ENCODE measurements around the gene ZNF142. TPM values are rescaled to one million over a fixed set of nuclear protein-coding genes. Genes with fewer than 3 reads are reported as not detected.

ZNF142 gene
- total RNA-seq, 1 donor from 2014 or later: 28.0 TPM

DNA sequence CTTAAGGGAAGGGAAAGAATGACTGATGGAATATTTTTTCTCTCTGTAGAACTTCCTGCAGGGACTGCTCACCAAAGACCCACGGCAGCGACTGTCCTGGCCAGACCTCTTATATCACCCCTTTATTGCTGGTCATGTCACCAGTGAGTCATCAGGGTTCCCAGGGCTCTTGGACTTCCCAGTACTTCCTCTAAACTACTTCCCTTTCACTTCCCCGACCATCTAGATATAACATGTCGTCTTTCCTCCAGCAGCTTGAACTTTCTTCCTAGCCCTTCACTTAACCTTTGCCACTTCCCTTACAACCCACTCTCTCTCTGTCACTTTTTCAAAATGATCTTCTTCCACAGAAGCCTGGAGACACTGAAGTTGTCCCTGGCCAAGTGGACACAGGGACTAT lies 19.7 kb upstream of the ZNF142 start:
- Histone ChIP-seq H3K79me2 (ENCODE audit: insufficient read depth, low read length) (no peaks in the 10 kb centered on the region), H3K4me1 (ENCODE audit: insufficient read depth, low read length) (no peaks in the 10 kb centered on the region), H3K4me3 (ENCODE audit: insufficient read depth, low read depth, low read length) (no peak overlapping the region), H3K27me3 (ENCODE audit: insufficient read depth, low read length) (no peaks in the 10 kb centered on the region), H3K9ac (ENCODE audit: low read length) (no peak overlapping the region), H3K4me2 (ENCODE audit: low read length) (no peak overlapping the region), H3K36me3 (ENCODE audit: insufficient read depth, low read length) (peaks cover 20% of the 10 kb centered on the region), H2AFZ (ENCODE audit: low read depth, low read length) (no peak overlapping the region), H3K9me3 (ENCODE audit: insufficient read depth, low read depth, low read length) (no peaks in the 10 kb centered on the region), H4K20me1 (ENCODE audit: insufficient read depth, low read length) (no peaks in the 10 kb centered on the region), H3K27ac (ENCODE audit: low read depth, low read length) (no peak overlapping the region)
- H3K36me3 Mint-ChIP-seq (ENCODE audit: low read depth, unreplicated experiment): peaks cover 16% of the 10 kb centered on the region
- peak overlapping the region; percentile 42 for H3K27ac Mint-ChIP-seq (ENCODE audit: unreplicated experiment)
- peaks cover 3% of the 10 kb centered on the region for H3K4me1 Mint-ChIP-seq (ENCODE audit: low read depth, unreplicated experiment)
- no peaks in the 10 kb centered on the region for H3K27me3 Mint-ChIP-seq (ENCODE audit: low read depth, unreplicated experiment)
- no peak for FAIRE-seq
- H3K9me3 Mint-ChIP-seq (ENCODE audit: unreplicated experiment): no peaks in the 10 kb centered on the region
- H3K4me3 Mint-ChIP-seq (ENCODE audit: unreplicated experiment): no peak overlapping the region
- no peak for TF ChIP-seq EZH2 (IDR thresholded peaks at IDR 0.05; ENCODE audit: insufficient read depth, low read length)
- TF ChIP-seq, protein P1, sequence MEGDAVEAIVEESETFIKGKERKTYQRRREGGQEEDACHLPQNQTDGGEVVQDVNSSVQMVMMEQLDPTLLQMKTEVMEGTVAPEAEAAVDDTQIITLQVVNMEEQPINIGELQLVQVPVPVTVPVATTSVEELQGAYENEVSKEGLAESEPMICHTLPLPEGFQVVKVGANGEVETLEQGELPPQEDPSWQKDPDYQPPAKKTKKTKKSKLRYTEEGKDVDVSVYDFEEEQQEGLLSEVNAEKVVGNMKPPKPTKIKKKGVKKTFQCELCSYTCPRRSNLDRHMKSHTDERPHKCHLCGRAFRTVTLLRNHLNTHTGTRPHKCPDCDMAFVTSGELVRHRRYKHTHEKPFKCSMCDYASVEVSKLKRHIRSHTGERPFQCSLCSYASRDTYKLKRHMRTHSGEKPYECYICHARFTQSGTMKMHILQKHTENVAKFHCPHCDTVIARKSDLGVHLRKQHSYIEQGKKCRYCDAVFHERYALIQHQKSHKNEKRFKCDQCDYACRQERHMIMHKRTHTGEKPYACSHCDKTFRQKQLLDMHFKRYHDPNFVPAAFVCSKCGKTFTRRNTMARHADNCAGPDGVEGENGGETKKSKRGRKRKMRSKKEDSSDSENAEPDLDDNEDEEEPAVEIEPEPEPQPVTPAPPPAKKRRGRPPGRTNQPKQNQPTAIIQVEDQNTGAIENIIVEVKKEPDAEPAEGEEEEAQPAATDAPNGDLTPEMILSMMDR (IDR thresholded peaks at IDR 0.05; ENCODE audit: insufficient read depth, low read depth, low read length): no peak
- DNase-seq (ENCODE audit: low read depth): no peak

DNA sequence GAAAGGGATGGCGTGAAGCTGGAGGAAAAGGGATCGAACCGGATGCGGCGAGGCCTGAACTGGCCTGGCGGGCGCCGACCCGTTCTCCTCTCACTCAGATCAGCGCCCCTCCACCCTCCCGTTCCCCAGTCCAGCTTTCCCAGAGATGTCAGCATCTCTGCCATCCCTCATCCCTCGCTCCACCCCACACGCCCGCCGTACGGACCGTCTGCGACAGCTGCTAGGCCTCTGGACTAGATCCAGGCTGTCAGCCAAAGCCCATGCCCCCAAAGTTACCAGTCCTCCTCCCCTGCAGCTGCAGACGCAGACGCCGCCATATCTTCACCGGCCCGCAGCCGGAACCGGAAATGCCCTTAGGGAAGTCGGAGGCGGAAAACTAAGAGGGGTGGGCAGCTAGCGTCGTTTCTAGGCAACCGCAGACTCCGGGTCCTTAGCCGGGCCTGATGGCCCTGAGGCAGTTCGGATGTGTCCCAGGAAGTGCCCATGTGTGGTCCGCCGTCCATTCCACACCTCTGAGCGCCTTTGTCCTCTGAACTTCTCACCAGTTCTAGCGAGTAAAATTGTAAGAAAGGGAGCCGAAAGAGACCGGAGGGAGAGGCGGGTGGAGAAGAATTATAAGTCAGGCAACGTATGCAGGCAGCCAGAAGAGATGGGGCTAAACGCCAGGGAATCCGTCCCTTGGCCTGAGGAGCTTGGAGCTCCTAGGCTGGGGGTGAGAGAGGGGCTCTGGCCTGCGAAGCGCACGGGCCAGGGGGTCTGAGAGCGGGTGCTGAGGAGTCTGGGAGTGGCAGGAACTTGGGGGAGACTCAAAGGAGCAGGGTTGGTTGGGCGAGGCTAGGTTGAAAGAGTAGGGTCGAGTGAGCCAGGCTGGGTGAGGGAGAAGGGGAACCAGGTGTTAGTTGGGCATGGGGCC lies 12.5 kb upstream of the ZNF142 start, which contains the start of the genes RNF25 and STK36:
TSS of gene RNF25 (minus strand) at position 349 of the 913 bp plus-strand sequence. CDS start at position 317, 32 bp downstream.
TSS of gene STK36 (plus strand) at position 433 of the 913 bp plus-strand sequence. CDS start 744 bp downstream, outside the sequence.
- FAIRE-seq (no peak), DNase-seq (ENCODE audit: low read depth) (peak; percentile 83)
- Histone ChIP-seq H2AFZ (ENCODE audit: low read depth, low read length) (peak within 1 kb of the TSS; percentile 82), H3K9ac (ENCODE audit: low read length) (peak within 1 kb of the TSS; percentile 87), H3K4me2 (ENCODE audit: low read length) (peak within 1 kb of the TSS; percentile 98), H4K20me1 (ENCODE audit: insufficient read depth, low read length) (peaks cover 32% of the 10 kb centered on the region), H3K9me3 (ENCODE audit: insufficient read depth, low read depth, low read length) (no peaks in the 10 kb centered on the region), H3K4me3 (ENCODE audit: insufficient read depth, low read depth, low read length) (peak within 1 kb of the TSS; percentile 94), H3K27ac (ENCODE audit: low read depth, low read length) (peak within 1 kb of the TSS; percentile 84), H3K4me1 (ENCODE audit: insufficient read depth, low read length) (peaks cover 9% of the 10 kb centered on the region), H3K79me2 (ENCODE audit: insufficient read depth, low read length) (peaks cover 37% of the 10 kb centered on the region), H3K36me3 (ENCODE audit: insufficient read depth, low read length) (peaks cover 19% of the 10 kb centered on the region), H3K27me3 (ENCODE audit: insufficient read depth, low read length) (no peaks in the 10 kb centered on the region)
- Mint-ChIP-seq H3K9me3 (ENCODE audit: unreplicated experiment) (no peaks in the 10 kb centered on the region), H3K27ac (ENCODE audit: unreplicated experiment) (peak within 1 kb of the TSS; percentile 99), H3K4me3 (ENCODE audit: unreplicated experiment) (peak within 1 kb of the TSS; percentile 99), H3K4me1 (ENCODE audit: low read depth, unreplicated experiment) (peaks cover 8% of the 10 kb centered on the region), H3K27me3 (ENCODE audit: low read depth, unreplicated experiment) (no peaks in the 10 kb centered on the region), H3K36me3 (ENCODE audit: low read depth, unreplicated experiment) (peaks cover 7% of the 10 kb centered on the region)
- TF ChIP-seq, protein P1 (IDR thresholded peaks at IDR 0.05; ENCODE audit: insufficient read depth, low read depth, low read length): no peak
- TF ChIP-seq EZH2 (IDR thresholded peaks at IDR 0.05; ENCODE audit: insufficient read depth, low read length): no peak
